ENCODE measurements around the gene UNC5A.

DNA sequence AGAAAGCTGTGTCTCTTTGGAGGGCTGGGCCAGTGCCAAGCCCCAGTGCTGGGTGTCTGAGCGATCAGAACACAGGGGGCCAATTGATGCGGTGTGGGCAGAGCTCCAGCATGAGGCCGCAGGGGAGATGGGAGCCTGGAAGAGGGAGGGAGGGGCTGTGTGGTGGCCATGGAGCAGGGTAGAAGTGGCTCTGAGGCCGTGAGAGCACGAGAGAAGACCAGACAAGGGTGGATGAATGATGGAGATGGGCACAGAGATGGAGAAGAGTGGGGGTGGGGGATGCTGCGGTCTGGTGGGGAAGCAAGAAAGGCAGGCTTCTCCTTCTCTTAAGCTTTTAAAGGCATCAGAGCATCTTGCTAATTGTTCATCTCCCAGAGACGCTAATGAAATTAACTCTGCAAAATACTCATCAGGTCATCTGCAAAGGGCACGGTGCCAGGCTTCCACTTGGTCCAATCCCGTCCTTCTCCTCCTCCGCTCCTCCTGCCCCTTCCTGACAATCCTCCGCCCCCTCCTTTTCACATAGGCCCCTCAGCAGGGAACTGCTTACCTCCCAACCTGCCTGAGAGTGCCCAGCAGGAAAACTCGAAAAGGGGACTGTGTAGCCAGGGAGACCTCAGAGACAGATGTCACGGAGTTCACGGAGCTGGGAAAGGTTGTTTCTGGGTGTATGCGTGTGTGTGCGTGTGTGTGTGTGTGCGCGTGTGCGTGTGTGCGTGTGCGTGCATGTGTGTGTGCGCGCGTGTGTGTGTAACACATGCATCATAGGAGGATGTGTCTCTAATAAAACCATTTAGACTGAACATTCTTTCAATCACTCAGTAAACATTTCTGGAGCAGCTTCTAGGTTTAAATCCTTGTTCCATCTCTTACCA lies 7.1 kb upstream of the UNC5A start:
- TF ChIP-seq, protein P1, sequence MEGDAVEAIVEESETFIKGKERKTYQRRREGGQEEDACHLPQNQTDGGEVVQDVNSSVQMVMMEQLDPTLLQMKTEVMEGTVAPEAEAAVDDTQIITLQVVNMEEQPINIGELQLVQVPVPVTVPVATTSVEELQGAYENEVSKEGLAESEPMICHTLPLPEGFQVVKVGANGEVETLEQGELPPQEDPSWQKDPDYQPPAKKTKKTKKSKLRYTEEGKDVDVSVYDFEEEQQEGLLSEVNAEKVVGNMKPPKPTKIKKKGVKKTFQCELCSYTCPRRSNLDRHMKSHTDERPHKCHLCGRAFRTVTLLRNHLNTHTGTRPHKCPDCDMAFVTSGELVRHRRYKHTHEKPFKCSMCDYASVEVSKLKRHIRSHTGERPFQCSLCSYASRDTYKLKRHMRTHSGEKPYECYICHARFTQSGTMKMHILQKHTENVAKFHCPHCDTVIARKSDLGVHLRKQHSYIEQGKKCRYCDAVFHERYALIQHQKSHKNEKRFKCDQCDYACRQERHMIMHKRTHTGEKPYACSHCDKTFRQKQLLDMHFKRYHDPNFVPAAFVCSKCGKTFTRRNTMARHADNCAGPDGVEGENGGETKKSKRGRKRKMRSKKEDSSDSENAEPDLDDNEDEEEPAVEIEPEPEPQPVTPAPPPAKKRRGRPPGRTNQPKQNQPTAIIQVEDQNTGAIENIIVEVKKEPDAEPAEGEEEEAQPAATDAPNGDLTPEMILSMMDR (IDR thresholded peaks at IDR 0.05): no peak
- no peak for TF ChIP-seq POLR2A (IDR thresholded peaks at IDR 0.05)
